ENCODE results near the gene COL26A1. TPM values are rescaled to one million over a fixed set of nuclear protein-coding genes. Genes with fewer than 3 reads are reported as not detected.
A peak's percentile ranks its signal among the peaks of the same experiment; 100 is the strongest.

The COL26A1 gene
- total and polyA plus RNA-seq, 8 donors: 0.37 to 3.5 (median 0.86) TPM

- Histone ChIP-seq H3K27me3 (no peaks in the 10 kb centered on the region), H3K4me3 (no peak overlapping the region), H3K4me1 (no peaks in the 10 kb centered on the region), H3K27ac (no peak overlapping the region), H3K9me3 (no peaks in the 10 kb centered on the region), H3K36me3 (no peaks in the 10 kb centered on the region)
- no peak for ATAC-seq
- no peak for TF ChIP-seq CTCF (IDR thresholded peaks at IDR 0.05)
- FAIRE-seq: no peak
- intact Hi-C loops (cut with DNase I): no loop called here
- WGBS, 2 donors: 83 to 88% methylated on average over 5 of the region's 5 CpGs
- DNase-seq: no peak
Observed at GRCh38 chr7:101376601-101377000, 13.9 kb downstream of the COL26A1 start.

GRCh38 chr7:101377189-101377736 lies 14.6 kb downstream of the COL26A1 start:
- TF ChIP-seq CTCF (IDR thresholded peaks at IDR 0.05): no peak
- ATAC-seq (no peak), DNase-seq (no peak), FAIRE-seq (no peak)
- WGBS, 2 donors: 81 to 83% methylated on average over 4 of the region's 4 CpGs
- Histone ChIP-seq H3K36me3 (no peaks in the 10 kb centered on the region), H3K9me3 (no peaks in the 10 kb centered on the region), H3K27me3 (no peaks in the 10 kb centered on the region), H3K4me1 (no peaks in the 10 kb centered on the region), H3K4me3 (no peak overlapping the region), H3K27ac (no peak overlapping the region)
- intact Hi-C loops (cut with DNase I): no loop called here

- ATAC-seq: no peak
Observed at GRCh38 chr7:101378751-101379174, 16.1 kb downstream of the COL26A1 start.

GRCh38 chr7:101379302-101379701 lies 16.6 kb downstream of the COL26A1 start:
- no peaks in the 10 kb centered on the region for H3K9me3 ChIP-seq
- H3K27me3 ChIP-seq: no peaks in the 10 kb centered on the region
- FAIRE-seq: no peak
- no peak overlapping the region for H3K4me3 ChIP-seq
- intact Hi-C loops (cut with DNase I): no loop called here
- TF ChIP-seq CTCF (IDR thresholded peaks at IDR 0.05): no peak
- DNase-seq: peak in 1 of 6 donors; percentile 3
- H3K36me3 ChIP-seq: no peaks in the 10 kb centered on the region
- ATAC-seq: no peak
- 93 to 95% methylated on average over 4 of the region's 4 CpGs for WGBS, 2 donors
- H3K4me1 ChIP-seq: no peaks in the 10 kb centered on the region
- no peak overlapping the region for H3K27ac ChIP-seq

More at GRCh38 chr7:101378751-101379174, 16.1 kb downstream of the COL26A1 start:
- DNase-seq (no peak), FAIRE-seq (no peak)
- no peak overlapping the region for H3K27ac ChIP-seq
- no peaks in the 10 kb centered on the region for H3K4me1 ChIP-seq
- WGBS, 2 donors: 66 to 76% methylated on average over 13 of the region's 13 CpGs
- no peak overlapping the region for H3K4me3 ChIP-seq
- H3K27me3 ChIP-seq: no peaks in the 10 kb centered on the region
- TF ChIP-seq CTCF (IDR thresholded peaks at IDR 0.05): no peak
- H3K9me3 ChIP-seq: no peaks in the 10 kb centered on the region
- intact Hi-C loops (cut with DNase I): no loop called here
- no peaks in the 10 kb centered on the region for H3K36me3 ChIP-seq

- Histone ChIP-seq H3K36me3 (no peaks in the 10 kb centered on the region), H3K27ac (no peak overlapping the region), H3K4me1 (no peaks in the 10 kb centered on the region), H3K4me3 (no peak overlapping the region), H3K9me3 (no peaks in the 10 kb centered on the region), H3K27me3 (no peaks in the 10 kb centered on the region)
- no peak for ATAC-seq
- DNase-seq: no peak
- 71 to 75% methylated on average over 5 of the region's 5 CpGs for WGBS, 2 donors
- TF ChIP-seq CTCF (IDR thresholded peaks at IDR 0.05): no peak
- intact Hi-C loops (cut with DNase I): no loop called here
- no peak for FAIRE-seq
Observed at GRCh38 chr7:101381549-101382111, 19.0 kb downstream of the COL26A1 start.

All from pancreas (tissue), 10 donors.